Measurements from ENCODE around the gene DMC1. TPM values are rescaled to one million over a fixed set of nuclear protein-coding genes. Genes with fewer than 3 reads are reported as not detected.
A peak's percentile ranks its signal among the peaks of the same experiment; 100 is the strongest.

DMC1 gene
- total and polyA plus RNA-seq, 2 of the 4 experiments (the other 2 are of a cell fraction) = 0.18 to 0.38 TPM

DNA sequence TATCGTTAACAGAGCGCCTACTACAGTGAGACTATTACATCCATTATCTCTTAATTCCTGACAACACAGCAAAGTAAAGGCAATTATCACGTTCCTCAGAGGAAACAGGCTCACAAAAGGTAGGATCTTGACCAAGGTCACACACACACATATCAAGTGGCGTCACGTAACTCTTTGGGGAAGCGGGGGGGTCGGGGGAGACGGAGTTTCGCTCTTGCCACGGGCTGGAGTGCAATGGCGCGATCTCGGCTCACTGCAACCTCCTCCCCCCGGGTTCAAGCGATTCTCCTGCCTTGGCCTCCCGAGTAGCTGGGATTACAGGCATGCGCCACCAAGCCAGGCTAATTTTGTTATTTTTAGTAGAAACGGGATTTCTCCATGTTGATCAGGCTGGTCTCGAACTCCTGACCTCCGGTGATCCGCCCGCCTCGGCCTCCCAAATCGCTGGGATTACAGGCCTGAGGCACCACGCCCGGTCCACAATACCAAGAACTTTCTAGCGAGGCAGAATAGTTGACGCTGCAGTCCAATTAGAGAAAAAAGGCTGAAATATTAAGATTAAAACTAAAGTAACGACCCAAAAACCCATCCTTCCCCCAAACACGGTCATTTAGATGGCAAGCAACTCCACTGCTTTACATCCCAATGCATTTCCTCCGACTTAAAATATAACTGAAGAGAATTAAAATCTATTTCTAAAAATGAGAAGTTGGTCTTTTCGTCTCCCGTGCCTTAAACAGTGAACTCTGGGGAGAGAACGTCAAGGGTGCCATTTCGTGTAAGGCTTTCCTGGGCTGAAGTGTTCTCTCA is 65.0 kb downstream of the DMC1 start:
- Histone ChIP-seq H3K4me3 (ENCODE audit: insufficient read depth, low read depth, low read length) (peak overlapping the region; percentile 70), H2BK20ac (ENCODE audit: low read depth, low read length) (no peak overlapping the region), H3K36me3 (ENCODE audit: control insufficient read depth, insufficient read depth, low read length) (peaks cover 20% of the 10 kb centered on the region), H3K9me3 (ENCODE audit: control insufficient read depth, insufficient read depth, low read length) (no peaks in the 10 kb centered on the region), H3K9me1 (ENCODE audit: insufficient read depth, low read length) (peaks cover 6% of the 10 kb centered on the region), H3K23ac (ENCODE audit: low read depth, low read length) (peak overlapping the region; percentile 97), H3K14ac (replicated peaks; ENCODE audit: low read depth, low read length) (peak overlapping the region; percentile 99), H3K4me1 (ENCODE audit: control insufficient read depth, insufficient read depth, low read length) (peaks cover 7% of the 10 kb centered on the region), H4K8ac (ENCODE audit: low read depth in 2 of 2, low read length in 2 of 2) (peak overlapping the region; percentile 86 to 91), H3K4ac (ENCODE audit: low read depth, low read length) (peak overlapping the region; percentile 100), H3K4me2 (ENCODE audit: low read depth, low read length) (peak overlapping the region; percentile 96), H2BK15ac (ENCODE audit: low read depth, low read length) (no peak overlapping the region), H3K79me1 (ENCODE audit: low read depth in 1 of 2, low read length in 2 of 2) (peaks cover 4 to 19% of the 10 kb centered on the region in 2 experiments; a peak in 3 of 4 replicates), H3K56ac (ENCODE audit: extremely low read depth, insufficient read depth, low read length) (peak overlapping the region; percentile 97), H4K5ac (ENCODE audit: low read depth, low read length) (peak overlapping the region; percentile 85), H4K91ac (ENCODE audit: insufficient read depth, low read depth, low read length) (peak overlapping the region; percentile 95), H2BK5ac (ENCODE audit: low read depth, low read length, poor library complexity, severe bottlenecking) (peak overlapping the region; percentile 97), H3K18ac (ENCODE audit: low read depth, low read length) (peak overlapping the region; percentile 91), H3K9ac (ENCODE audit: low read depth, low read length) (peak overlapping the region; percentile 95), H2AK5ac (ENCODE audit: low read depth, low read length) (peak overlapping the region; percentile 100), H2AK9ac (replicated peaks; ENCODE audit: low read depth, low read length, poor library complexity) (peak overlapping the region; percentile 100), H3K27ac (ENCODE audit: insufficient read depth, low read length) (peak overlapping the region; percentile 94), H4K20me1 (ENCODE audit: insufficient read depth, low read length) (peaks cover 51% of the 10 kb centered on the region), H2BK120ac (ENCODE audit: low read depth, low read length) (peak overlapping the region; percentile 50; the same call in 1 of the 2 replicates), H2AFZ (replicated peaks; ENCODE audit: low read length, poor library complexity) (peak overlapping the region; percentile 97), H3K27me3 (ENCODE audit: control insufficient read depth, insufficient read depth, low read length) (no peaks in the 10 kb centered on the region)
- TF ChIP-seq MXI1 (IDR thresholded peaks at IDR 0.05; ENCODE audit: borderline replicate concordance, low read depth, low read length) (0 out of 2 replicates have a peak, but pooled peaks have one; percentile 11), MAFK (IDR thresholded peaks at IDR 0.05; ENCODE audit: low read depth, low read length) (no peak), MAZ (IDR thresholded peaks at IDR 0.05; ENCODE audit: borderline replicate concordance, low read depth, low read length) (no peak)
- no peak for ATAC-seq (ENCODE audit: low read depth)
- no TSS peak for BruUV-seq (replicated peaks)
- in situ Hi-C loops (cut with MboI; ENCODE audit: low sequenced_read_pairs) = no loop called here
- dilution Hi-C loops (cut with HindIII; ENCODE audit: low sequenced_read_pairs, unreplicated experiment) = no loop called here
- DNase-seq = peak; percentile 48
- 0% methylated on average over 2 of the region's 35 CpGs; no CpG with 5 or more reads in 1 of the 2 experiments for WGBS, 2 experiments (ENCODE audit: extremely low coverage in 2 of 2, insufficient read length in 1 of 2)
- intact Hi-C loops (cut with micrococcal nuclease) = loop anchor here (5.0 kb wide), 1 partner anchor 67 kb away; the partner anchor contains the start of gene DMC1
- ChIA-PET CTCF (no interaction called here), POLR2A (ENCODE audit: unreplicated experiment) (no interaction called here)
